GM18505 (cell line): ENCODE measurements around the gene TRPC6.
"Not testable (repeated sequence)": the region's sequence is repeated elsewhere in the genome, so short reads cannot be mapped to it uniquely, and the experiment has no call there.

Experiments
- ATAC-seq: cut with Tn5 transposase; IDR thresholded peaks from one replicate; pipeline ENCODE4 v1.9.1; 2021; ENCODE audit not compliant: unreplicated experiment
- POLR2A ChIP-seq: IDR thresholded peaks from 4 replicates; pipeline ENCODE4 v1.6.1; 2011; ENCODE audit warnings: borderline replicate concordance; ENCODE audit not compliant: insufficient read depth, insufficient read length; ENCODE audit errors: extremely low read depth

TRPC6 gene

GRCh38 chr11:101446726-101447125 is 137.1 kb downstream of the TRPC6 start:
- TF ChIP-seq POLR2A = no peak
- no peak for ATAC-seq

- TF ChIP-seq POLR2A = no peak
- ATAC-seq = no peak
Observed at GRCh38 chr11:101446238-101446637, 137.6 kb downstream of the TRPC6 start.

GRCh38 chr11:101445761-101446160 is 138.0 kb downstream of the TRPC6 start:
- no peak for TF ChIP-seq POLR2A
- no peak for ATAC-seq

- no peak for ATAC-seq
- TF ChIP-seq POLR2A = no peak
Observed at GRCh38 chr11:101444851-101445250, 139.0 kb downstream of the TRPC6 start.

GRCh38 chr11:101444164-101444563 is 139.6 kb downstream of the TRPC6 start:
- no peak for ATAC-seq
- TF ChIP-seq POLR2A = no peak

GRCh38 chr11:101442936-101443521 is 140.8 kb downstream of the TRPC6 start:
- no peak for TF ChIP-seq POLR2A
- no peak for ATAC-seq

- no peak for ATAC-seq
Observed at GRCh38 chr11:101442171-101442570, 141.6 kb downstream of the TRPC6 start.

GRCh38 chr11:101441747-101442146 is 142.1 kb downstream of the TRPC6 start:
- no peak for ATAC-seq
- TF ChIP-seq POLR2A = no peak

More at GRCh38 chr11:101442171-101442570, 141.6 kb downstream of the TRPC6 start:
- no peak for TF ChIP-seq POLR2A

GRCh38 chr11:101439488-101439887 is 144.3 kb downstream of the TRPC6 start:
- ATAC-seq = no peak
- no peak for TF ChIP-seq POLR2A

GRCh38 chr11:101438708-101439107 is 145.1 kb downstream of the TRPC6 start:
- not testable (repeated sequence) for ATAC-seq

- no peak for ATAC-seq
- no peak for TF ChIP-seq POLR2A
Observed at GRCh38 chr11:101438126-101438525, 145.7 kb downstream of the TRPC6 start.

- ATAC-seq = peak; percentile 52
- no peak for TF ChIP-seq POLR2A
Observed at GRCh38 chr11:101436511-101437142, 147.2 kb downstream of the TRPC6 start.

GRCh38 chr11:101435408-101435973 is 148.3 kb downstream of the TRPC6 start:
- no peak for ATAC-seq
- TF ChIP-seq POLR2A = no peak

GRCh38 chr11:101434026-101434643 is 149.7 kb downstream of the TRPC6 start:
- ATAC-seq = no peak

More at GRCh38 chr11:101434026-101434643, 149.7 kb downstream of the TRPC6 start:
- no peak for TF ChIP-seq POLR2A
